B cell (primary cell): ENCODE data around the gene GMEB2. TPM values are rescaled to one million over a fixed set of nuclear protein-coding genes. Genes with fewer than 3 reads are reported as not detected.
A peak's percentile ranks its signal among the peaks of the same experiment; 100 is the strongest.

Source experiments
- ATAC-seq: fragments of 200-7000 bp; cut with Tn5 transposase; one replicate; pipeline ENCODE4 v1.10.0; 2021; ENCODE audit warnings: low read depth, mild to moderate bottlenecking, moderate number of reproducible peaks, moderate library complexity
- CTCF ChIA-PET: fragments of 350-600 bp; sonication (Branson Sonifier 250); formaldehyde crosslinking; loops from one replicate; lab custom pipeline; 2021; ENCODE audit warnings: antibody characterized with exemption, inconsistent platforms; lab: Charles Lee
- POLR2A ChIA-PET: fragments of 350-600 bp; sonication (Branson Sonifier 250); formaldehyde crosslinking; loops from one replicate; lab custom pipeline; 2021; ENCODE audit warnings: antibody characterized with exemption; lab: Charles Lee
- DNase-seq: peaks from one replicate; pipeline ENCODE4 v3.0.0; 2013
- H2AFZ ChIP-seq: 2 replicates; pipeline ENCODE4 v1.6.1; 2012; ENCODE audit warnings: mild to moderate bottlenecking, low read depth, low read length; ENCODE audit not compliant: insufficient read depth, poor library complexity, severe bottlenecking
- H3K27ac ChIP-seq, 2 donors: 1 replicate in 1 of 2; 2 replicates in 1 of 2; pipeline ENCODE4 v1.5.1; 2012 to 2013; ENCODE audit warnings: low read length in 2 of 2, mild to moderate bottlenecking in 2 of 2, moderate library complexity in 1 of 2
- H3K27me3 ChIP-seq, 4 experiments: fragments of 200-600 bp in 1 of 4; sonication (generic) in 1 of 4; replicated peaks in 1 of 4; 1 replicate in 2 of 4; 2 replicates in 2 of 4; pipeline versions ENCODE4 v1.6.1 to v1.7.0; 2013 to 2016; ENCODE audit warnings: low read length in 3 of 4, mild to moderate bottlenecking in 2 of 4, mixed read lengths in 1 of 4, moderate library complexity in 1 of 4; ENCODE audit not compliant: insufficient read depth in 4 of 4, control insufficient read depth in 3 of 4; ENCODE audit errors: control extremely low read depth in 1 of 4
- H3K36me3 ChIP-seq, 2 experiments: replicated peaks in 1 of 2; 1 replicate in 1 of 2; 2 replicates in 1 of 2; pipeline versions ENCODE4 v1.6.1 to v1.7.1; 2013; ENCODE audit warnings: low read length in 1 of 2; ENCODE audit not compliant: insufficient read depth in 2 of 2, control insufficient read depth in 1 of 2; ENCODE audit errors: control extremely low read depth in 1 of 2, extremely low read depth in 1 of 2
- H3K4me1 ChIP-seq, 2 donors: fragments of 200-600 bp in 1 of 2; sonication (generic) in 1 of 2; 1 replicate in 1 of 2; 2 replicates in 1 of 2; pipeline versions ENCODE4 v1.5.1 to v1.6.1; 2013 to 2017; ENCODE audit warnings: low read length in 2 of 2; ENCODE audit not compliant: control insufficient read depth in 2 of 2, insufficient read depth in 2 of 2
- H3K4me2 ChIP-seq: replicated peaks from 2 replicates; pipeline ENCODE3; 2012; ENCODE audit warnings: mild to moderate bottlenecking, low read depth, low read length; ENCODE audit not compliant: poor library complexity, severe bottlenecking
- H3K4me3 ChIP-seq, 5 experiments: fragments of 200-600 bp in 1 of 5; sonication (generic) in 1 of 5; 1 replicate in 3 of 5; 2 replicates in 2 of 5; pipeline versions ENCODE4 v1.5.1 to v1.7.0; 2011 to 2016; ENCODE audit warnings: low read length in 4 of 5, mild to moderate bottlenecking in 4 of 5, low read depth in 2 of 5, control low read depth in 1 of 5, moderate library complexity in 1 of 5; ENCODE audit not compliant: insufficient read depth in 1 of 5; ENCODE audit errors: control extremely low read depth in 1 of 5, extremely low read depth in 1 of 5
- H3K79me2 ChIP-seq: fragments of 200-600 bp; sonication (generic); one replicate; pipeline ENCODE4 v1.6.0; 2016; ENCODE audit warnings: low read length; ENCODE audit not compliant: control insufficient read depth, insufficient read depth
- H3K9ac ChIP-seq: fragments of 200-600 bp; sonication (generic); 2 replicates; pipeline ENCODE4 v1.6.1; 2017; ENCODE audit warnings: mild to moderate bottlenecking, low read length, moderate library complexity
- H3K9me3 ChIP-seq, 3 donors: one replicate each; pipeline versions ENCODE4 v1.6.1 to v1.7.1; 2013; ENCODE audit warnings: low read length in 2 of 3; ENCODE audit not compliant: control insufficient read depth in 2 of 3, insufficient read depth in 1 of 3; ENCODE audit errors: control extremely low read depth in 1 of 3
- H4K20me1 ChIP-seq: 2 replicates; pipeline ENCODE4 v1.6.0; 2012; ENCODE audit warnings: mild to moderate bottlenecking, low read length; ENCODE audit not compliant: insufficient read depth, control insufficient read depth, poor library complexity, severe bottlenecking
- H3K27ac Mint-ChIP-seq: one replicate; pipeline ENCODE4 v1.8.0; 2021; ENCODE audit warnings: mixed read lengths
- H3K27me3 Mint-ChIP-seq: one replicate; pipeline ENCODE4 v1.8.0; 2021; ENCODE audit warnings: mixed read lengths
- H3K4me1 Mint-ChIP-seq: one replicate; pipeline ENCODE4 v1.8.0; 2021; ENCODE audit warnings: mixed read lengths
- H3K4me3 Mint-ChIP-seq: one replicate; pipeline ENCODE4 v1.8.0; 2021; ENCODE audit warnings: mixed read lengths
- H3K9me3 Mint-ChIP-seq: one replicate; pipeline ENCODE4 v1.8.0; 2022; ENCODE audit warnings: mixed read lengths; ENCODE audit not compliant: insufficient read depth
- CTCF ChIP-seq: fragments of 200-600 bp; IDR thresholded peaks from one replicate; pipeline ENCODE4 v1.8.0; 2022; ENCODE audit warnings: antibody characterized with exemption, mild to moderate bottlenecking
- EZH2 ChIP-seq: IDR thresholded peaks from 2 replicates; pipeline ENCODE4 v1.6.1; 2012; ENCODE audit warnings: borderline replicate concordance, low read depth, mild to moderate bottlenecking, moderate library complexity, low read length; ENCODE audit not compliant: insufficient read depth, poor library complexity, severe bottlenecking
- WGBS: methylation state at CpG from one replicate; pipeline ENCODE4 v1.1.5; 2013; ENCODE audit warnings: missing lambda C conversion rate; ENCODE audit not compliant: insufficient coverage; 5-methylcytosine and 5-hydroxymethylcytosine counted together
- intact Hi-C: fragments of 100-400 bp; cut with micrococcal nuclease; formaldehyde crosslinking; loops from one replicate; pipeline ENCODE4 v1.10.0; 2022
- polyA plus RNA-seq: library from polyadenylated mRNA; depleted of rRNA; stranded (reverse); fragments of >200 nt; gene quantifications from 2 replicates; pipeline ENCODE4 v1.2.3, GENCODE V29; 2012
- total RNA-seq, 2 donors: library from RNA; stranded (reverse); fragments of 120-200 nt in 1 of 2; gene quantifications; 1 replicate in 1 of 2; 2 replicates in 1 of 2; pipeline versions ENCODE4 v1.2.3 to v1.2.4, GENCODE V29; 2013 to 2022

GMEB2 gene
- total and polyA plus RNA-seq, 2 donors (not counting 1 experiment from before 2014, with no cell fraction given): 17.7 to 24.5 TPM

- ChIA-PET CTCF (interaction anchor here (1.0 to 2.5 kb wide), 4 partner anchors 13 to 87 kb away, joined by 3 to 16 read pairs (median 6); partner anchors contain the start of gene PTK6), POLR2A (interaction anchor here (0.6 to 2.6 kb wide), 8 partner anchors 10 to 87 kb away, joined by 3 to 16 read pairs (median 4); no protein-coding TSS in a partner anchor)
- Histone ChIP-seq H3K4me1 (peaks cover 29 to 45% of the 10 kb centered on the region in 2 donors), H3K27ac (peak overlapping the region; percentile 79 to 88), H3K4me3 (peak overlapping the region in 4 of 5 experiments; percentile 63 to 89 (median 76)), H3K9ac (peak overlapping the region; percentile 77), H3K79me2 (no peaks in the 10 kb centered on the region), H4K20me1 (peaks cover 7% of the 10 kb centered on the region), H3K36me3 (peaks cover 0 to 3% of the 10 kb centered on the region in 2 experiments), H3K27me3 (peaks cover 0 to 1% (median 0%) of the 10 kb centered on the region in 4 experiments), H3K4me2 (peak overlapping the region; percentile 92), H2AFZ (peak overlapping the region; percentile 31), H3K9me3 (peaks cover 0 to 11% (median 0%) of the 10 kb centered on the region in 3 donors)
- peak; percentile 80 for DNase-seq
- Mint-ChIP-seq H3K9me3 (no peaks in the 10 kb centered on the region), H3K27me3 (no peaks in the 10 kb centered on the region), H3K27ac (peak overlapping the region; percentile 92), H3K4me3 (peak overlapping the region; percentile 86), H3K4me1 (peaks cover 40% of the 10 kb centered on the region)
- ATAC-seq: peak; percentile 6
- TF ChIP-seq CTCF (no peak), EZH2 (no peak)
- intact Hi-C loops: loop anchor here (1.0 kb wide), 2 partner anchors 13 to 20 kb away; partner anchors contain the start of gene HELZ2
- 47% methylated on average over 35 of the region's 38 CpGs for WGBS
Observed at GRCh38 chr20:63554361-63555278, 72.3 kb downstream of the GMEB2 start.
